ENCODE data around the gene CDH22. TPM values are rescaled to one million over a fixed set of nuclear protein-coding genes. Genes with fewer than 3 reads are reported as not detected.

Gene CDH22
- total and polyA plus RNA-seq, 9 of the 15 experiments (the other 6 are each of a cell fraction or from before 2014, with no cell fraction given), result 0.07 to 0.08 TPM; not detected in 7

DNA sequence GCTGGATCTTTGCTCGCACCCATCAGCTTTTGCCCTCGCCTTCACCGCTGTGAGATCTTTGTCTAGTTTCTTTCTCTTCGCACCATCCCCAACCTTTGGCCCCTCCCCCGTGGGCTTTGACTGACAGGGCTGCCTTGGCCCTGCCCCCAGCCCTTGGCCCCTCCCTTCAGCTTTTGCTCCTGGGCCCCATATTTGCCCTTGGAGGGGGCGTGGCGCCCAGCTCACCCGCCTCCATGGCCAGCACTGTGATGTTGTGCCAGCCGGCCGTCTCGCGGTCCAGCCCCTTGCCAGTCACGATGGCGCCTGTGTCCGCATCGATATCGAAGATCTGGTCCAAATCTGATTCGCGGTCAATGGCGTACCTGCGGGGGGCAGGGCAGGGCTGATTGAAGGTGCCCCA is 109.1 kb downstream of the CDH22 start (continued):
- TF ChIP-seq MCM2 (IDR thresholded peaks at IDR 0.05; ENCODE audit: low read depth) (no peak), MAZ (CRISPR knock-in tag; conservative IDR thresholded peaks at IDR 0.05 in 1 of 2, IDR thresholded peaks at IDR 0.05 in 1 of 2) (0 out of 4 replicates have a peak, but pooled peaks of 1 of the 2 experiments have one; percentile 21), HSF4 (CRISPR knock-in tag; IDR thresholded peaks at IDR 0.05; ENCODE audit: borderline replicate concordance) (no peak), KLF13 (tag; IDR thresholded peaks at IDR 0.05; ENCODE audit: borderline replicate concordance, low read depth) (peak; percentile 76), MCM3 (IDR thresholded peaks at IDR 0.05) (no peak), ZKSCAN8 (CRISPR knock-in tag; IDR thresholded peaks at IDR 0.05) (no peak)
- TF ChIP-seq, protein P1, sequence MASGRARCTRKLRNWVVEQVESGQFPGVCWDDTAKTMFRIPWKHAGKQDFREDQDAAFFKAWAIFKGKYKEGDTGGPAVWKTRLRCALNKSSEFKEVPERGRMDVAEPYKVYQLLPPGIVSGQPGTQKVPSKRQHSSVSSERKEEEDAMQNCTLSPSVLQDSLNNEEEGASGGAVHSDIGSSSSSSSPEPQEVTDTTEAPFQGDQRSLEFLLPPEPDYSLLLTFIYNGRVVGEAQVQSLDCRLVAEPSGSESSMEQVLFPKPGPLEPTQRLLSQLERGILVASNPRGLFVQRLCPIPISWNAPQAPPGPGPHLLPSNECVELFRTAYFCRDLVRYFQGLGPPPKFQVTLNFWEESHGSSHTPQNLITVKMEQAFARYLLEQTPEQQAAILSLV (tag; IDR thresholded peaks at IDR 0.05), result no peak

DNA sequence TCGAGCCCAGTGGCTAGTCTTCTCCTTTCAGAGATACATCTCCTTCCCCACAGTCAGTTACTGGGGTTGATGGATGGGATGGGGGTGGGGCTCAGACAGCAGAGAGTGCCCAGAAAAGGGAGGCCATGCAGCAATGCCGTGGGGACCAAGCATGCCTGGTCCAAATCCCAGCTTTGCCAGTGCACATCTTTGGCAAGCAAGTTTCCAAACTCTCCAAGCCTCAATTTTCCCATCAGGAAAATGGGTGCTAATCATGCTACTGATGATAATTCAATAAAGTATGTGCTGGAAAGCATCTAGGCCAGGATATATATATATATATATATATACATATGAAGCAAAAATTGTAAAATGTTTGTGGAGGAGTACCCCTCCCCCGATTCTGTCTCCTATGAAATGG is 111.3 kb downstream of the CDH22 start:
- Histone ChIP-seq H3K4me2 (ENCODE audit: insufficient read depth, low read length) (no peak overlapping the region), H3K4me1 (replicated peaks in 1 of 2; ENCODE audit: control insufficient read depth in 2 of 2, insufficient read depth in 2 of 2, low read length in 2 of 2) (peaks cover 0 to 23% of the 10 kb centered on the region in 2 experiments; a peak in 4 of 5 replicates), H3K9ac (ENCODE audit: insufficient read depth in 1 of 2, low read depth in 2 of 2, low read length in 2 of 2) (no peak overlapping the region), H3K9me1 (ENCODE audit: control insufficient read depth, insufficient read depth, low read length) (no peaks in the 10 kb centered on the region), H3K9me3 (replicated peaks; ENCODE audit: control insufficient read depth, insufficient read depth, low read depth, low read length) (no peaks in the 10 kb centered on the region), H3K79me2 (ENCODE audit: control insufficient read depth, insufficient read depth, low read length) (no peaks in the 10 kb centered on the region), H3K27ac (ENCODE audit: extremely low read depth, low read depth, low read length) (no peak overlapping the region), H3K36me3 (ENCODE audit: control insufficient read depth, insufficient read depth, low read length) (no peaks in the 10 kb centered on the region), H2AFZ (ENCODE audit: low read depth, low read length) (no peak overlapping the region), H3K4me3 (no peak overlapping the region), H4K20me1 (replicated peaks; ENCODE audit: control insufficient read depth, insufficient read depth, low read length) (peaks cover 11% of the 10 kb centered on the region; the same call in 1 of the 2 replicates), H3K27me3 (ENCODE audit: control insufficient read depth in 2 of 2, insufficient read depth in 2 of 2, low read length in 2 of 2) (peaks cover 22 to 40% of the 10 kb centered on the region in 2 experiments)
- intact Hi-C loops (cut with micrococcal nuclease) (no loop called here), in situ Hi-C loops (cut with MboI) (no loop called here)
- WGBS (ENCODE audit: insufficient coverage, low coverage, missing lambda C conversion rate), result 0% methylated on average over 3 of the region's 3 CpGs
- FAIRE-seq (no peak), ATAC-seq (no peak), DNase-seq (ENCODE audit: extremely low read depth in 1 of 4, low spot score in 3 of 4) (no peak)
- no TSS peak for BruUV-seq (replicated peaks)
- ChIA-PET POLR2A (interaction anchor here (0.5 kb wide), 1 partner anchor 492 kb away, joined by 3 read pairs; the partner anchor contains the start of gene TP53RK), CTCF (ENCODE audit: low intra/inter-chr PET ratio) (no interaction called here)
- peak; percentile 41 for TF ChIP-seq RBM25 (IDR thresholded peaks at IDR 0.05; ENCODE audit: low read depth, low read length, severe bottlenecking)
- TF ChIP-seq CHD4 (IDR thresholded peaks at IDR 0.05; ENCODE audit: insufficient read depth, insufficient replicate concordance, low read depth, low read length, poor library complexity, severe bottlenecking), result no peak
